ENCODE data around the gene KIF6. TPM values are rescaled to one million over a fixed set of nuclear protein-coding genes. Genes with fewer than 3 reads are reported as not detected.
A peak's percentile ranks its signal among the peaks of the same experiment; 100 is the strongest.

KIF6 gene
- polyA plus RNA-seq, 2 of the 4 experiments (the other 2 are of a cell fraction), result 0.05 to 0.39 TPM

GRCh38 chr6:39335780-39336545 lies 389.2 kb downstream of the KIF6 start:
- H3K4me2 ChIP-seq, result no peak overlapping the region
- ChIA-PET POLR2A (no interaction called here), CTCF (interaction anchor here (1.3 kb wide), 1 partner anchor 11 kb away, joined by 4 read pairs; no protein-coding TSS in a partner anchor)
- no peaks in the 10 kb centered on the region for H3K4me1 ChIP-seq
- H3K4me3 ChIP-seq, result no peak overlapping the region
- ATAC-seq, result peak in 1 of 2 experiments; percentile 45; a peak in 1 of 6 replicates
- DNase-seq (ENCODE audit: low read depth in 1 of 2, low spot score in 1 of 2), result no peak
- no peak for FAIRE-seq
- WGBS (ENCODE audit: missing lambda C conversion rate), result 10% methylated on average over 4 of the region's 5 CpGs
- H3K9me3 ChIP-seq, result no peaks in the 10 kb centered on the region
- no peak overlapping the region for H3K27ac ChIP-seq
- TF ChIP-seq PHF8 (IDR thresholded peaks at IDR 0.05; ENCODE audit: borderline replicate concordance, low read depth) (no peak), ATOH8 (CRISPR knock-in tag; IDR thresholded peaks at IDR 0.05; ENCODE audit: low read depth) (no peak), RARB (CRISPR knock-in tag; IDR thresholded peaks at IDR 0.05) (no peak), SREBF2 (IDR thresholded peaks at IDR 0.05) (no peak), KDM5A (IDR thresholded peaks at IDR 0.05) (no peak), MAFK (IDR thresholded peaks at IDR 0.05; ENCODE audit: partially characterized antibody) (no peak), EHMT2 (IDR thresholded peaks at IDR 0.05; ENCODE audit: low read depth) (no peak), TP53 (CRISPR knock-in tag; IDR thresholded peaks at IDR 0.05) (no peak), JUNB (IDR thresholded peaks at IDR 0.05) (no peak), NR3C1 (IDR thresholded peaks at IDR 0.05) (no peak), E2F6 (IDR thresholded peaks at IDR 0.05; ENCODE audit: borderline replicate concordance, low read depth) (no peak), TFCP2L1 (CRISPR knock-in tag; IDR thresholded peaks at IDR 0.05) (no peak), KDM1A (IDR thresholded peaks at IDR 0.05; ENCODE audit: low read depth) (no peak), MAX (IDR thresholded peaks at IDR 0.05) (no peak), ELK1 (IDR thresholded peaks at IDR 0.05; ENCODE audit: low read depth, low read length) (no peak)

GRCh38 chr6:39333644-39334438 lies 391.4 kb downstream of the KIF6 start:
- POLR2A ChIA-PET, result no interaction called here

More at GRCh38 chr6:39333644-39334438, 391.4 kb downstream of the KIF6 start:
- H3K9me3 ChIP-seq, result no peaks in the 10 kb centered on the region
- H3K4me2 ChIP-seq, result no peak overlapping the region
- ATAC-seq, result no peak
- no peak overlapping the region for H3K4me3 ChIP-seq
- H3K4me1 ChIP-seq, result no peaks in the 10 kb centered on the region
- no peak for DNase-seq (ENCODE audit: low read depth in 1 of 2, low spot score in 1 of 2)
- no peak for TF ChIP-seq RCOR1 (IDR thresholded peaks at IDR 0.05; ENCODE audit: low read depth, low read length)
- no peak for TF ChIP-seq CHD2 (IDR thresholded peaks at IDR 0.05; ENCODE audit: low read length, partially characterized antibody)
- no peak for TF ChIP-seq TFCP2L1 (CRISPR knock-in tag; IDR thresholded peaks at IDR 0.05)
- no peak for TF ChIP-seq RFX5 (IDR thresholded peaks at IDR 0.05)
- no peak for TF ChIP-seq CBX8 (IDR thresholded peaks at IDR 0.05)
- TF ChIP-seq POLR2A (IDR thresholded peaks at IDR 0.05; ENCODE audit: low read length), result no peak
- TF ChIP-seq ATOH8 (CRISPR knock-in tag; IDR thresholded peaks at IDR 0.05; ENCODE audit: low read depth), result no peak
- TF ChIP-seq PBX3 (IDR thresholded peaks at IDR 0.05), result no peak
- TF ChIP-seq HMGXB4 (CRISPR knock-in tag; IDR thresholded peaks at IDR 0.05; ENCODE audit: borderline replicate concordance), result no peak
- CTCF ChIA-PET, result no interaction called here
- H3K27ac ChIP-seq, result no peak overlapping the region
- FAIRE-seq, result no peak
- WGBS (ENCODE audit: missing lambda C conversion rate), result 21% methylated on average over 7 of the region's 7 CpGs

Data from A549 (cell line).